OCI-LY1 (cell line): Measurements from ENCODE around the gene ZBTB48.

Experiments
- CTCF ChIP-seq: fragments of 200-600 bp; sonication (generic), shearing (Covaris generic); IDR thresholded peaks from 2 replicates; pipeline ENCODE4 v1.5.1; 2017; ENCODE audit warnings: mild to moderate bottlenecking, antibody characterized with exemption, low read length, moderate library complexity, mixed read lengths
- EZH2 ChIP-seq: fragments of 200-600 bp; sonication (generic), shearing (Covaris generic); IDR thresholded peaks from 2 replicates; pipeline ENCODE4 v1.8.0; 2017; ENCODE audit warnings: borderline replicate concordance, mixed run types, mild to moderate bottlenecking, antibody characterized with exemption, low read length, moderate library complexity, mixed read lengths

DNA sequence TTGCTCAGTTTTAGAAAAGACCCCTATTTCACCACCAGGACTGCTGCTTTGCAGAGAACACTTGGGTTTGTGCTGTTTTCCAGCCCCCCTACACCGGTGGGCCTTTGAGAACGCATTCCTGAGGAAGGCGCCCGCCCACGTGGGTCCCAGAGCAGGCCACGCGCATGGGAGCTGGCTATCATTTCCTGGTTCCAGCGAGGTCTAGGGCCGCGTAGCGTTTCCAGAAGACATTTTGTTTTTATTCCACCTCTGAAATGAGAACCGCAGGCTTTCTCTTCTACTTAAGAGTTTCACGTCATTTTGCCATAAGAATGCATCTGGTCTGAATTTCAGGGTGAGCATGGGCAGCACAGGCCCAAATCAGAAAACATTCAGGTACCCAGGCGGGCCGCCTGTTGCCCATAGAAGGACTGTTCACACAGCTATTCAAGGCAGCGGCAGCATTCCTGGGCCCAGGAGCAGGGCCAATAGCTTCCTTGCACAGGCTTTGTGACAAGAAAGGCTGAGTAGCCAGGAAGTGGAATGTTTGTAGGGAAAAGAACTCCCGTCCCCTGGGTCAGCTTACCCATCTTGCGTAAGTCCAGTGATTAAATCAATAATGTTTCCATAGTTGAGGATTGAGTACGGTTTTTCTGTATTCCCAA, 24.2 kb downstream of the ZBTB48 start:
- TF ChIP-seq CTCF, result no peak
- no peak for TF ChIP-seq EZH2
